HCT116 (cell line): Measurements from ENCODE around the gene SCG3. TPM values are rescaled to one million over a fixed set of nuclear protein-coding genes. Genes with fewer than 3 reads are reported as not detected.

ENCODE experiments used
- ATAC-seq: fragments of 200-7000 bp; cut with Tn5 transposase; 2 replicates; pipeline ENCODE4 v1.9.1; 2020; ENCODE audit warnings: mild to moderate bottlenecking, moderate library complexity
- BruUV-seq: library from RNA; stranded (reverse); fragments of 400-500 nt; replicated peaks from 2 replicates; lab custom pipeline; 2021; lab: Mats Ljungman, UMichigan
- CTCF ChIA-PET: fragments of 300-600 bp; sonication (Branson Sonifier 250); formaldehyde crosslinking; loops from one replicate; lab custom pipeline; 2021; ENCODE audit warnings: antibody characterized with exemption; lab: Charles Lee
- POLR2A ChIA-PET: fragments of 300-600, 350-600 bp; sonication (Branson Sonifier 250); formaldehyde crosslinking; loops from one replicate; lab custom pipeline; 2021; ENCODE audit warnings: antibody characterized with exemption; lab: Charles Lee
- RAD21 ChIA-PET, 2 experiments: fragments of 300-600 bp; sonication (Branson Sonifier 250); formaldehyde crosslinking; loops; one replicate each; lab custom pipeline; 2023; ENCODE audit warnings: low total read pairs in 2 of 2; ENCODE audit not compliant: uncharacterized antibody in 2 of 2, unreplicated experiment in 2 of 2, low non-redundant PET in 1 of 2; lab: Charles Lee
- DNase-seq: peaks from one replicate; pipeline ENCODE4 v3.0.0-alpha.2; 2010; ENCODE audit warnings: low read depth, low spot score
- H2AFZ ChIP-seq: fragments of 200-600 bp; shearing (Covaris generic), sonication (generic); 2 replicates; pipeline ENCODE4 v1.6.1; 2017; ENCODE audit warnings: low read depth, mixed run types, mixed read lengths, antibody characterized with exemption, low read length; ENCODE audit not compliant: poor library complexity, severe bottlenecking
- H3K27ac ChIP-seq: 2 replicates; pipeline ENCODE4 v1.5.1; 2012; ENCODE audit warnings: low read depth, low read length
- H3K27me3 ChIP-seq: fragments of 200-600 bp; sonication (generic); 2 replicates; pipeline ENCODE4 v1.6.1; 2016; ENCODE audit warnings: mixed run types, low read length, mixed read lengths; ENCODE audit not compliant: insufficient read depth
- H3K36me3 ChIP-seq, 2 experiments: fragments of 200-500 bp in 1 of 2; fragments of 200-600 bp in 1 of 2; sonication (Bioruptor generic) in 1 of 2; sonication (generic) in 1 of 2; 2 replicates each; pipeline versions ENCODE4 v1.5.1 to v1.6.1; 2014 to 2016; ENCODE audit warnings: low read length in 2 of 2, inconsistent platforms in 1 of 2, mixed read lengths in 1 of 2, mixed run types in 1 of 2; ENCODE audit not compliant: insufficient read depth in 2 of 2, control insufficient read depth in 1 of 2
- H3K4me1 ChIP-seq, 2 experiments: fragments of 200-600 bp in 1 of 2; sonication (generic) in 1 of 2; 2 replicates each; pipeline versions ENCODE4 v1.5.1 to v1.6.1; 2012 to 2017; ENCODE audit warnings: low read length in 2 of 2, inconsistent platforms in 1 of 2, mild to moderate bottlenecking in 1 of 2, mixed read lengths in 1 of 2, mixed run types in 1 of 2, moderate library complexity in 1 of 2; ENCODE audit not compliant: insufficient read depth in 2 of 2, control insufficient read depth in 1 of 2
- H3K4me2 ChIP-seq: fragments of 200-600 bp; sonication (generic); 2 replicates; pipeline ENCODE4 v1.6.1; 2017; ENCODE audit warnings: mixed run types, low read length, mixed read lengths
- H3K4me3 ChIP-seq, 2 experiments: fragments of 200-600 bp in 1 of 2; sonication (generic) in 1 of 2; replicated peaks in 1 of 2; 2 replicates each; pipeline ENCODE4 v1.5.1; 2011 to 2016; ENCODE audit warnings: low read length in 2 of 2, control low read depth in 1 of 2, low read depth in 1 of 2, mild to moderate bottlenecking in 1 of 2, mixed read lengths in 1 of 2, mixed run types in 1 of 2
- H3K79me2 ChIP-seq: fragments of 200-600 bp; sonication (generic); 2 replicates; pipeline ENCODE4 v1.6.1; 2017; ENCODE audit warnings: mild to moderate bottlenecking, mixed run types, low read length, moderate library complexity, mixed read lengths; ENCODE audit not compliant: insufficient read depth
- H3K9ac ChIP-seq: fragments of 200-600 bp; sonication (generic); 2 replicates; pipeline ENCODE4 v1.6.1; 2016; ENCODE audit warnings: low read length, mixed read lengths
- H3K9me2 ChIP-seq: fragments of 200-600 bp; sonication (generic), shearing (Covaris generic); 2 replicates; pipeline ENCODE4 v1.6.1; 2017; ENCODE audit warnings: mixed run types, mild to moderate bottlenecking, moderate library complexity; ENCODE audit not compliant: insufficient read depth
- H3K9me3 ChIP-seq, 2 experiments: fragments of 200-500 bp in 1 of 2; fragments of 200-600 bp in 1 of 2; sonication (Bioruptor generic) in 1 of 2; sonication (generic) in 1 of 2; 2 replicates each; pipeline ENCODE4 v1.6.1; 2014 to 2017; ENCODE audit warnings: low read length in 2 of 2, mixed read lengths in 2 of 2, inconsistent platforms in 1 of 2, low read depth in 1 of 2, mild to moderate bottlenecking in 1 of 2, mixed run types in 1 of 2, moderate library complexity in 1 of 2; ENCODE audit not compliant: control insufficient read depth in 1 of 2, insufficient read depth in 1 of 2
- H4K20me1 ChIP-seq: fragments of 200-600 bp; sonication (generic), shearing (Covaris generic); 2 replicates; pipeline ENCODE4 v1.6.1; 2017; ENCODE audit warnings: mixed run types, mild to moderate bottlenecking, moderate library complexity; ENCODE audit not compliant: insufficient read depth
- CBX3 ChIP-seq: IDR thresholded peaks from 2 replicates; pipeline ENCODE4 v1.6.1; 2012; ENCODE audit warnings: low read depth
- ELF1 ChIP-seq: IDR thresholded peaks from 2 replicates; pipeline ENCODE4 v1.6.1; 2012; ENCODE audit warnings: low read depth, borderline replicate concordance
- EZH2phosphoT487 ChIP-seq: fragments of 200-600 bp; IDR thresholded peaks from 2 replicates; pipeline ENCODE4 v1.6.1; 2018; ENCODE audit warnings: antibody characterized with exemption, borderline replicate concordance
- FOSL1 ChIP-seq: IDR thresholded peaks from 2 replicates; pipeline ENCODE4 v1.6.1; 2012; ENCODE audit warnings: low read depth
- POLR2AphosphoS5 ChIP-seq: IDR thresholded peaks from 2 replicates; pipeline ENCODE4 v1.6.1; 2011; ENCODE audit warnings: mild to moderate bottlenecking, low read depth, low read length, moderate library complexity
- SIN3A ChIP-seq: IDR thresholded peaks from 2 replicates; pipeline ENCODE4 v1.6.1; 2012; ENCODE audit warnings: low read depth
- TCF7L2 ChIP-seq: IDR thresholded peaks from 2 replicates; pipeline ENCODE4 v1.7.0; 2011; ENCODE audit warnings: borderline replicate concordance, inconsistent platforms; ENCODE audit not compliant: insufficient read depth, insufficient read length; ENCODE audit errors: extremely low read depth
- YY1 ChIP-seq: IDR thresholded peaks from 2 replicates; pipeline ENCODE4 v1.6.1; 2011; ENCODE audit warnings: low read length, low read depth, moderate library complexity, mild to moderate bottlenecking; ENCODE audit not compliant: insufficient replicate concordance; ENCODE audit errors: extremely low read depth
- ZFX ChIP-seq: fragments of 450-650 bp; IDR thresholded peaks from 2 replicates; pipeline ENCODE4 v1.6.1; 2017
- ZNF274 ChIP-seq: fragments of 200-500 bp; sonication (Bioruptor generic); IDR thresholded peaks from 2 replicates; pipeline ENCODE4 v1.6.1; 2014; ENCODE audit warnings: mild to moderate bottlenecking, low read depth, low read length, inconsistent platforms
- intact Hi-C: fragments of 100-400 bp; cut with micrococcal nuclease; formaldehyde crosslinking; loops from 2 replicates; pipeline ENCODE4 v1.10.0; 2022
- total RNA-seq: library from RNA; stranded (reverse); gene quantifications from one replicate; pipeline ENCODE4 v1.2.1, GENCODE V29; 2021; ENCODE audit not compliant: unreplicated experiment
- TF ChIP-seq, protein P1 (sequence below): IDR thresholded peaks from 2 replicates; pipeline ENCODE4 v1.6.1; 2011; ENCODE audit warnings: mild to moderate bottlenecking, low read length, moderate library complexity; ENCODE audit not compliant: insufficient replicate concordance; ENCODE audit errors: extremely low read depth
- TF ChIP-seq, protein P2 (sequence below): IDR thresholded peaks from 2 replicates; pipeline ENCODE4 v1.6.1; 2012

Gene SCG3
- total RNA-seq, 1 experiment from 2014 or later: not detected

DNA sequence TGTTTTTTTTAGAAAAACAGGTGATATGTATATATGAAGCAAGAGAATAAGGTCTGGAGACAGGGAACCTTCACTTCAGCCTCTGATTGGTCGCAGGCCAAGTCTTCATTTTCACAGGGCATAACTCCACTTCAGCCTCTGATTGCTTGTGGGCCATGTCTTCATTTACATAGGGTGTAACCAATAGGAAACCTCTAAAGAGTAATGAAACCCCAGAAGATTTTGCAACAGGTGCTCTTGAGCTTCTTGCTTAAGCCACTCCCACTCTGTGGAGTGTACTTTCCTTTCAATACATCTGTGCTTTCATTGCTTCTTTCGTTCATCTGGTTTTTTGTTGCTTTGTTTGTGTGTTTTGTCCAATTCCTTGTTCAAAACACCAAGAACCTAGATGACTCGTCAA lies 22.6 kb upstream of the SCG3 start:
- ChIA-PET CTCF (interaction anchor here (1.7 kb wide), 1 partner anchor 118 kb away, joined by 7 read pairs; no protein-coding TSS in a partner anchor), POLR2A (no interaction called here), RAD21 (no interaction called here)
- no peaks in the 10 kb centered on the region for H3K9me3 ChIP-seq
- ATAC-seq (no peak), DNase-seq (no peak)
- no peak overlapping the region for H3K27ac ChIP-seq
- no TSS peak for BruUV-seq
- H2AFZ ChIP-seq: no peak overlapping the region
- H4K20me1 ChIP-seq: no peaks in the 10 kb centered on the region
- no peak overlapping the region for H3K9ac ChIP-seq
- intact Hi-C loops: loop anchor here (10.0 kb wide), 1 partner anchor 416 kb away; no protein-coding TSS in a partner anchor
- H3K27me3 ChIP-seq: no peaks in the 10 kb centered on the region
- H3K4me1 ChIP-seq: no peaks in the 10 kb centered on the region
- TF ChIP-seq ELF1 (no peak), ZFX (no peak), SIN3A (no peak), ZNF274 (no peak), POLR2AphosphoS5 (no peak), CBX3 (no peak), YY1 (no peak), FOSL1 (no peak), TCF7L2 (no peak), EZH2phosphoT487 (no peak)
- TF ChIP-seq, protein P1, sequence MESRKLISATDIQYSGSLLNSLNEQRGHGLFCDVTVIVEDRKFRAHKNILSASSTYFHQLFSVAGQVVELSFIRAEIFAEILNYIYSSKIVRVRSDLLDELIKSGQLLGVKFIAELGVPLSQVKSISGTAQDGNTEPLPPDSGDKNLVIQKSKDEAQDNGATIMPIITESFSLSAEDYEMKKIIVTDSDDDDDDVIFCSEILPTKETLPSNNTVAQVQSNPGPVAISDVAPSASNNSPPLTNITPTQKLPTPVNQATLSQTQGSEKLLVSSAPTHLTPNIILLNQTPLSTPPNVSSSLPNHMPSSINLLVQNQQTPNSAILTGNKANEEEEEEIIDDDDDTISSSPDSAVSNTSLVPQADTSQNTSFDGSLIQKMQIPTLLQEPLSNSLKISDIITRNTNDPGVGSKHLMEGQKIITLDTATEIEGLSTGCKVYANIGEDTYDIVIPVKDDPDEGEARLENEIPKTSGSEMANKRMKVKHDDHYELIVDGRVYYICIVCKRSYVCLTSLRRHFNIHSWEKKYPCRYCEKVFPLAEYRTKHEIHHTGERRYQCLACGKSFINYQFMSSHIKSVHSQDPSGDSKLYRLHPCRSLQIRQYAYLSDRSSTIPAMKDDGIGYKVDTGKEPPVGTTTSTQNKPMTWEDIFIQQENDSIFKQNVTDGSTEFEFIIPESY: no peak
- TF ChIP-seq, protein P2, sequence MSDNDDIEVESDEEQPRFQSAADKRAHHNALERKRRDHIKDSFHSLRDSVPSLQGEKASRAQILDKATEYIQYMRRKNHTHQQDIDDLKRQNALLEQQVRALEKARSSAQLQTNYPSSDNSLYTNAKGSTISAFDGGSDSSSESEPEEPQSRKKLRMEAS: no peak
- H3K9me2 ChIP-seq: no peaks in the 10 kb centered on the region; the same call in 1 of the 2 replicates
- H3K4me3 ChIP-seq: no peak overlapping the region
- no peaks in the 10 kb centered on the region for H3K36me3 ChIP-seq
- H3K4me2 ChIP-seq: no peak overlapping the region
- H3K79me2 ChIP-seq: no peaks in the 10 kb centered on the region
